MM.1S (cell line): ENCODE measurements around the gene ARHGAP45.

Experiments
- DNase-seq: peaks from one replicate; pipeline ENCODE4 v3.0.0-alpha.2; 2015
- H2AFZ ChIP-seq: fragments of 300-600 bp; sonication (generic); 2 replicates; pipeline ENCODE4 v1.6.0; 2016; ENCODE audit warnings: antibody characterized with exemption, low read length
- H3F3A ChIP-seq: fragments of 300-600 bp; sonication (generic); 2 replicates; pipeline ENCODE4 v1.6.1; 2016; ENCODE audit warnings: mild to moderate bottlenecking, antibody characterized with exemption, low read length, moderate library complexity, mixed read lengths; ENCODE audit not compliant: insufficient read depth
- H3K27ac ChIP-seq: fragments of 300-600 bp; sonication (generic); 2 replicates; pipeline ENCODE4 v1.5.1; 2016; ENCODE audit warnings: mild to moderate bottlenecking, low read length
- H3K27me3 ChIP-seq: fragments of 300-600 bp; sonication (generic); replicated peaks from 2 replicates; pipeline ENCODE4 v1.6.0; 2016; ENCODE audit warnings: low read length; ENCODE audit not compliant: insufficient read depth
- H3K36me3 ChIP-seq: fragments of 300-600 bp; sonication (generic); replicated peaks from 2 replicates; pipeline ENCODE4 v1.6.1; 2016; ENCODE audit warnings: mild to moderate bottlenecking, low read length, mixed read lengths; ENCODE audit not compliant: insufficient read depth
- H3K4me1 ChIP-seq: fragments of 300-600 bp; sonication (generic); 2 replicates; pipeline ENCODE4 v1.6.1; 2016; ENCODE audit warnings: low read length, mixed read lengths
- H3K4me2 ChIP-seq: fragments of 300-600 bp; sonication (generic); 2 replicates; pipeline ENCODE4 v1.6.0; 2016; ENCODE audit warnings: low read depth, low read length
- H3K4me3 ChIP-seq: fragments of 300-600 bp; sonication (generic); 2 replicates; pipeline ENCODE4 v1.5.1; 2016; ENCODE audit warnings: low read length, mixed read lengths
- H3K79me2 ChIP-seq: fragments of 300-600 bp; sonication (generic); 2 replicates; pipeline ENCODE4 v1.6.1; 2016; ENCODE audit warnings: mixed run types, low read length, mixed read lengths
- H3K9ac ChIP-seq: fragments of 300-600 bp; sonication (generic); 2 replicates; pipeline ENCODE4 v1.6.1; 2016; ENCODE audit warnings: low read length, mixed read lengths
- H3K9me2 ChIP-seq: fragments of 300-600 bp; sonication (generic); replicated peaks from 2 replicates; pipeline ENCODE4 v1.6.1; 2016; ENCODE audit warnings: mild to moderate bottlenecking, low read length, mixed read lengths; ENCODE audit not compliant: insufficient read depth
- H3K9me3 ChIP-seq: fragments of 300-600 bp; sonication (generic); replicated peaks from 2 replicates; pipeline ENCODE4 v1.6.1; 2016; ENCODE audit warnings: mild to moderate bottlenecking, low read length, mixed read lengths; ENCODE audit not compliant: insufficient read depth
- H4K20me1 ChIP-seq: fragments of 300-600 bp; sonication (generic); 2 replicates; pipeline ENCODE4 v1.6.1; 2016; ENCODE audit warnings: mild to moderate bottlenecking, low read length, moderate library complexity, mixed read lengths; ENCODE audit not compliant: insufficient read depth
- CTCF ChIP-seq: fragments of 300-600 bp; sonication (generic); IDR thresholded peaks from 2 replicates; pipeline ENCODE4 v1.5.1; 2016; ENCODE audit warnings: antibody characterized with exemption, low read length, mixed read lengths
- EZH2 ChIP-seq: fragments of 300-600 bp; sonication (generic); optimal IDR thresholded peaks from 2 replicates; pipeline ENCODE3; 2017; ENCODE audit warnings: low read depth, mild to moderate bottlenecking, antibody characterized with exemption, low read length, mixed read lengths
- EZH2phosphoT487 ChIP-seq: fragments of 300-600 bp; sonication (generic); IDR thresholded peaks from 2 replicates; pipeline ENCODE4 v1.6.1; 2018; ENCODE audit warnings: antibody characterized with exemption, low read length

Gene ARHGAP45

GRCh38 chr19:1068009-1069001 is 1.3 kb downstream of the ARHGAP45 start:
- H3K27me3 ChIP-seq: no peaks in the 10 kb centered on the region
- H4K20me1 ChIP-seq: 0 out of 2 replicates have a peak, but pooled peaks cover 5% of the 10 kb centered on the region
- peaks cover 65% of the 10 kb centered on the region for H3K79me2 ChIP-seq
- H3K4me2 ChIP-seq: peak overlapping the region; percentile 99
- 0 out of 2 replicates have a peak, but pooled peaks cover 6% of the 10 kb centered on the region for H3K36me3 ChIP-seq
- no peaks in the 10 kb centered on the region for H3K9me3 ChIP-seq
- H3K9ac ChIP-seq: peak overlapping the region; percentile 83
- TF ChIP-seq EZH2 (no peak), CTCF (no peak), EZH2phosphoT487 (no peak)
- H3K9me2 ChIP-seq: no peaks in the 10 kb centered on the region
- H3K27ac ChIP-seq: peak overlapping the region; percentile 80
- H3K4me1 ChIP-seq: peaks cover 22% of the 10 kb centered on the region
- peak overlapping the region; percentile 17; the same call in 1 of the 2 replicates for H2AFZ ChIP-seq
- peak overlapping the region; percentile 98 for H3K4me3 ChIP-seq
- peaks cover 69% of the 10 kb centered on the region for H3F3A ChIP-seq
- peak; percentile 64 for DNase-seq

- no peaks in the 10 kb centered on the region for H3K9me3 ChIP-seq
- peak overlapping the region; percentile 98 for H3K4me3 ChIP-seq
- H4K20me1 ChIP-seq: 0 out of 2 replicates have a peak, but pooled peaks cover 5% of the 10 kb centered on the region
- no peaks in the 10 kb centered on the region for H3K9me2 ChIP-seq
- H3K79me2 ChIP-seq: peaks cover 74% of the 10 kb centered on the region
- peak; percentile 94 for DNase-seq
- H3K4me2 ChIP-seq: peak overlapping the region; percentile 99
- TF ChIP-seq EZH2phosphoT487 (no peak), EZH2 (no peak), CTCF (peak; percentile 15; the same call in 1 of the 2 replicates)
- peaks cover 6% of the 10 kb centered on the region; the same call in 1 of the 2 replicates for H3K36me3 ChIP-seq
- peak overlapping the region; percentile 80 for H3K27ac ChIP-seq
- H3F3A ChIP-seq: peaks cover 62% of the 10 kb centered on the region
- H3K4me1 ChIP-seq: peaks cover 22% of the 10 kb centered on the region
- no peaks in the 10 kb centered on the region for H3K27me3 ChIP-seq
- no peak overlapping the region for H2AFZ ChIP-seq
- peak overlapping the region; percentile 83 for H3K9ac ChIP-seq
Measured at GRCh38 chr19:1069009-1069779, 2.2 kb downstream of the ARHGAP45 start.

- H3K4me3 ChIP-seq: no peak overlapping the region
Measured at GRCh38 chr19:1070576-1070930, 3.6 kb downstream of the ARHGAP45 start.

More at GRCh38 chr19:1070576-1070930, 3.6 kb downstream of the ARHGAP45 start:
- Histone ChIP-seq H3K79me2 (peaks cover 84% of the 10 kb centered on the region), H3K27me3 (no peaks in the 10 kb centered on the region), H3K27ac (no peak overlapping the region), H2AFZ (no peak overlapping the region), H3K36me3 (peaks cover 6% of the 10 kb centered on the region; the same call in 1 of the 2 replicates), H3K9me2 (no peaks in the 10 kb centered on the region), H3K4me1 (peaks cover 12% of the 10 kb centered on the region), H3F3A (peaks cover 58% of the 10 kb centered on the region), H3K9me3 (no peaks in the 10 kb centered on the region), H4K20me1 (0 out of 2 replicates have a peak, but pooled peaks cover 5% of the 10 kb centered on the region), H3K4me2 (no peak overlapping the region), H3K9ac (no peak overlapping the region)
- DNase-seq: no peak
- TF ChIP-seq EZH2phosphoT487 (no peak), EZH2 (no peak), CTCF (no peak)
